Suppressor macrophage (primary cell): ENCODE data around the gene VENTX.

ENCODE experiments used
- DNase-seq, 4 experiments: peaks; one replicate each; pipeline ENCODE4 v3.0.0-alpha.2; 2020 to 2022

Gene VENTX

DNA sequence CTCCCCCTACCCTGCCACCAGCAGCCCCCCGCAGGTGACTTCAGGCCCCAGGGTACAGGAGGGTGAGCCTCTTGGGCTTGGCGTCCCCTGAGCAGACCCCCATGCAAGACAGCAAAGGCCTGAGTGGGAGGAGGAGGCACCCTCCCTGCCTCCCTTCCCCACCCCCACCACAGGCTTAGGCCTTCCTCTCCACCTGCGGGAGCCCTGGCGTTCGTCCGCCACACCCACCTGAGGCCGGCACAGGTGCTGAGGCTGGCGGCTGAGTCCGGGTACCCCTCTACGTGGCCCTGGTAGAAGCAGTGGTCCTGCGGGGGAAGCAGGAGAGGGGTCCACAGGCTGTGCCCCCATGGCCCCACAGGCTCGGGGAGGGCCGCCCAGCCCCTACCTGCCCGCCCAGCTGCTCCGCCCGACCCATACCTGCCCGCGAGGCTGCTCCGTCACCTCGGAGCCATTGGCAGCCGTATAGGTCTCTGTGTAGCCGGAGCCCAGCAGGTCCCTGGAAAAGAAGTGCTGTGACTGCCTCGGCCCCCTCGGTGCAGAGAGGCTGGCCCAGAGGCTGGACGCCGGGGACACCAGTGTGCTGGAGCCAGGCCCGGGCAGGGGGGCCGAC lies 36.0 kb downstream of the VENTX start:
- no peak for DNase-seq

DNA sequence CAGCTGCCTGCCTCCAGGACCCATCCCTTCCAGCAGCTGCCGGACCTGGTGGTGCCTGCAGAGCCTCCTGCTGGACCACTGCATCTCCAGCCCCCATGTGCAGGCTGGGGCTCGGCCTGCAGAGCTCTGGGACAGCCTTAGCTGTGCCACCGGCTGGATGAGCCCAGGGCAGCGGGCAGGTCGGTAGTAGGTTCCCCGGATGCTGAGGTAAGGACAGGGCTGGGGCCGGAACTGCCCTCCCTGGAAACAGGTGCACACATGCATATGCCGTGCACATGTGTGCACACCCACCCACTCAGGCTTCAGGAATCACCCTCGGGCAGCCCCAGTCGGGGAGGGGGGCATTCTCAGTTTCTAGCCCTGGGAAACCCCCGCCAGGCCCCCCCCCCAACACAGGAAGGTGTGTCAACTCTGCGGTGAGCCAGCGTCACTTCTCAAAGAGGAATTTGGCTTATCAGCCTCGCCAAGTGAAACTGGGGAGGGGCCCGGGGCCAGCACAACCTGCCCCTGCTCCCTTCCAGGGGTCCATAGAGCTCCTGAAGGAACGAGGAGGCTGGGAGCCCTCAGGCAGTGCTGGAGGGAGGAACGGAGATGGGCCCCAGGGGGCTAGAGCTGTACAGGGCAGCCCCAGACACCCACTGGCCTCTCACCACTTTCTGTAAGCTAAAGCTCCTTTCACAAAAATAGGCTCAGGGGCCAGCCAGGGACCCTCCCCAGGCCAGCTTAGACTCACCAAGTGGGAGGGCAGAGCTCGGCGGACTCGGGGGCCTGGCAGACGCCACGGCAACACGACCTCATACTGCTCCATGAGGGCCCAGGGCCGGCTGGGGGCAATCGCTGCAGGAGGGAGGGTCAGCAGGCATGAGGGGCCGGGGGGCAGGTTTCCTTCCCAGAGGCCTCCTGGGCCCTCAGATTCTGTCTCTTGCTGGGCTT lies 37.4 kb downstream of the VENTX start:
- DNase-seq = peak; percentile 28 to 49 (median 40)

DNA sequence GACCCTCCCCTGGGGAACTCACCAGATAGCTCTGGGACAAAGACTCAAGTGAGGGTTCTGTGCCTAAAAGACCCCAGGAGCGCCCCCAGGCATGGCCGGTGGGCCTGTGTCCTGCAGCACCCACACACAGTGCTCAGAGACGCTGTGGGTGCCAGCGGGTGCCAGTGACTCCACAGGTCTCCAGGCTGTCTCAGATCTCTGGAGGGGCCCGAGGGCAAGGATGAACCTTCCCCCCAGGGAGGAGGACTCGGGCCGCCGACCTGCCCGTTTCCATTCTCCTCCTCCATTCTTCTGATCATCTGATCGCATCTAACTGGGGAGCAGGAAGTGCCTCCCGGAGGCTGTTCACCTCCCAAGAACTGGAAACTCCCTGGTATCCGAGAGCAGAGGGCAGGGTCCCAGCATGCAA lies 38.0 kb downstream of the VENTX start:
- peak; percentile 37 to 70 (median 58) for DNase-seq

DNA sequence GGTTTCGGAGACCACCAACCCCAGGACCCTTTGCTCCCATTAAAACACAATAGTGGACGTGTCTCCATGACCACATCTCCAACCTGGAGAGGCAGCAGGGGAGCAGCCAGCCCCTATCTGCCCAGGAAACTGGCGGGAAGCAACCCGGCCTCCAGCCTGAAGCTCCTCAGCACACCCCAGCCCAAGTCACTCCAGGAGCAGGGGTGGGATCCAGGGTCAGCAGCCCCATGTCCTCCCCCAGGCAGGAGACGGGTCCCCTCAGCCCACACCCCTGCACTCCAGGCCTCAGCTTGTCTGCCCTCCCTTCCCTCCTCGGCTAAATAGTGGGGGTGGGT lies 38.4 kb downstream of the VENTX start:
- no peak for DNase-seq

DNA sequence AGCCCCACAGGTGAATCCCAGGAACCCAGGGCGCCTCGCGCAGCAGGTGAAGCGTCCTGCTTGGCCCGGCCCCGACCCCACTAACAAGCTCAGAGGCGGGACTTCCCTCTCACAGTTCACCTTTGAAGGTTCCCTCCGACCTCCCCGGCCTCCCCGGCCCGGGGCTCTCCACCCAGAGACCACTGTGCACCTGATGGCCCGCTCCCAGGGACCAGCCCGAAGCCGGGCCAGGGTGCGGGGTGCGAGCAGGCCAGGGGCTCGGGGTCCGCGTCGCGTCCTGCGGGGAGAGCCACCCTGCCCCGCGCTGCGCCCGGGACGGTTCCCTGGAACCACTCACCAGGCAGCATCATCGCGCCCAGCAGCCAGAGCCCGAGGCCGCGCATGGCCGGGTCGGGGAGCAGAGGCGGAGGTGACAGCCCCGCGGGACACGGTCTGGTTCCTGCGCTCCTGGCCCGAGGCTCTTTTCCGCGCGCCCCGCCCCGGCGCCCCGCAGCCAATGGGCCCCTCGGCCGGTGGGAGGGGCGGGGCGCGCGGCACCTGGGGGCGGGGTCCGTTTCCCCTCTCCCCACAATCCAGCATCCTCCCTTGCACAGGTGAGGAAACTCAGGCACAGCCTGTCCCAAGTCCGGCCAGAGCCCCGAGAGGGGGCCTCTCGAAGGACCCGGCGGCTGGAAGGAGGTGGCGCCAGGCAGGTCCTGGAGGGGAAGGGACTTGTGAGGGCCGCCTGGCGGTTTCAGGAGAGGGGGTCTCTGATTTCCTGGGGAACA lies 39.0 kb downstream of the VENTX start, which contains the start of gene ADAM8:
ADAM8 (minus strand) TSS at position 434 of the 767 bp plus-strand sequence; CDS start at position 383, 51 bp downstream.
- peak; percentile 50 to 81 (median 55) for DNase-seq

DNA sequence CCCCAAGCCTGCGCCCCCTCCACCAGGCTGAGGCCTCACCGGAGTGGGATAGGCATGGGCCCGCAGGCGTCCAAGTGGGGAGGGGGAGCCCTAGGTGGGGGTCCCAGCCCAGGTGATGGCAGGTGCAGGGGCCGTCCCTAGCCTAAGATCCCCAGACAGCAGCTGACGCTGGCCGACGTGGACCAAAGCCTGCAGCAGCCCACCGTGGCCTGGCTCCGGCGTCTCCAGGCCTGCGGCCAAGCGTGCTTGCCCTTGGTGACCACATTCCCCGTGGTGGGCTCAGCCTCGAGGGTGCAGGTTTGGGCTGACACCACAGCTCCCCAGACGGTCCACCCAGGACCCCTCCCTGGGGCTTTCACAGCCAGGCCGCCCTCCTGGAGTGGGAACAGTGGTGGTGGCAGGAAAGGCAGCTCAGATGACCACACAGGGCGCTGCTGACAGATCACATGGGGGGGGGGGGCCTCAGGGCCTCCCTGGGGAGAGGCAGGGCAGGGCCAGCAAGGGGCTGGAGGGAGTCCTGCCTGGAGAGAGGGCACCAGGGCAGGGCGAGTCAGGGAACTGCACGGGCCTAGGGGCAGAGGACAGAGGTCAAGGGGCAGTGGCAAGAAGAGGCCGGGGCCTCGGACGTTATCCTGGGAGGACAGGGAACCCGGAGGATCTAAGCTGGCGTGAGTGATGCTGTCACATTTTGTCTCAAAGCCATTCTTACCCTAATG lies 39.8 kb downstream of the VENTX start:
- DNase-seq = no peak

DNA sequence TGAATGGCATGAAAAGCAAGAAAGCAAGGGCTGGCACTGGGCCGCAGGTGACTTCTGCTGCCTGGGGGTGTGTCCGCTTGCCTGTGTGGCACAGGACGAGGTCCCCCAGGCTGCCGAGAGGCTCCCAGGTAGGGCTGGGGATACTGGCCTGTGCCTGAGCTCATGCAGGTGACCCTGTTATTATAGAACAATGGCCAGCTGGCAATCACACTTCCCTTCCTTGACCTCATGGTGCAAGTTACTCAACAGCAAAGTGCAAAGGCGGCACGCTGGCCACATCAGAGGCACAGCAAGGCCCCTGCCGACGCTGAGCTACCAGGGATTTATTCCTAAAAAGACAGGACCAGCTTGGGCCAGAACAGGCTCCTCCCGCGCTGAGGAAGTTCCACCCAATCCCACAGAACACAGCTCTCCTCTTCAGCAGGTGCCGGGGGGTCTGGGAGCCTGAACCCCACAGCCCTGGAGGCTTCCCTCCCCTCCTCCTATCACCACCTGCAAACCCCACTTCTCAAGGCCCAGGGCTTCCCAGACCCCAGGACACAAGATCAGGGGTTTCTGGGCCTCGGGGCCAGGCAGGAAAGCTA lies 40.4 kb downstream of the VENTX start:
- DNase-seq = peak; percentile 71 to 85 (median 76)

DNA sequence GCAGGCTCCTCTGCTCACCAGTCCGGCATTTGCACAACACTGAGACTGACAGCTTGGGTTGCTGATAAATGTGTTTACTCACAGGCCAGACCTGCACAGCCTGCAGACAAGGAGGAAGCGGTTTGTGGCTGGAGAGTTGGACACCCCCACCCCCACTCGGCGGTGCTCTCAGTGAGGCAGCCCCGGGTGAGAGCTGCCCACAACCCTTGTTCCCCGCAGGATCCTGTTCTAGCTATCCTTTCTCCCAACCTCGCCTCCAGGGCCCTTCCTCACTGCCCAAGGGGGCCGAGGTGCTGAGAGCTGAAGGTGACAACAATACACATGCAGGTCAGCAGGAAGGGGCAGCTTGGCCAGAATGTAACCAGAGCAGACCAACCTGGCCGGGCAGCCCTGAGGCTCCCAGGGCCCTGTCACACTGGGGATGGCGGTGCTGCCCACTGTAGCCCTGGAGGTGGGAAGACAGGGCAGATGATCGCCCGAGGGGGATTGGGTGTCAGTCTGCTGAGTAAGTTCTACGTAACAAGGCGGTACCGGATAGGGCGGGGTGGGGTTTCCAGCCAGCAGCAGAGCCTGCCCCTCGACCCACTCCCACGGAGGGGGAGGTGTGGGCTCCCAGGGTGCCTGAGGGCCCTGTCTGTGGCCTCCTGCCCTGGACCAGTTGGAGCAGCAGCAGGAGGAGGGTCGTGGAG lies 41.1 kb downstream of the VENTX start:
- peak; percentile 83 to 91 (median 88) for DNase-seq

DNA sequence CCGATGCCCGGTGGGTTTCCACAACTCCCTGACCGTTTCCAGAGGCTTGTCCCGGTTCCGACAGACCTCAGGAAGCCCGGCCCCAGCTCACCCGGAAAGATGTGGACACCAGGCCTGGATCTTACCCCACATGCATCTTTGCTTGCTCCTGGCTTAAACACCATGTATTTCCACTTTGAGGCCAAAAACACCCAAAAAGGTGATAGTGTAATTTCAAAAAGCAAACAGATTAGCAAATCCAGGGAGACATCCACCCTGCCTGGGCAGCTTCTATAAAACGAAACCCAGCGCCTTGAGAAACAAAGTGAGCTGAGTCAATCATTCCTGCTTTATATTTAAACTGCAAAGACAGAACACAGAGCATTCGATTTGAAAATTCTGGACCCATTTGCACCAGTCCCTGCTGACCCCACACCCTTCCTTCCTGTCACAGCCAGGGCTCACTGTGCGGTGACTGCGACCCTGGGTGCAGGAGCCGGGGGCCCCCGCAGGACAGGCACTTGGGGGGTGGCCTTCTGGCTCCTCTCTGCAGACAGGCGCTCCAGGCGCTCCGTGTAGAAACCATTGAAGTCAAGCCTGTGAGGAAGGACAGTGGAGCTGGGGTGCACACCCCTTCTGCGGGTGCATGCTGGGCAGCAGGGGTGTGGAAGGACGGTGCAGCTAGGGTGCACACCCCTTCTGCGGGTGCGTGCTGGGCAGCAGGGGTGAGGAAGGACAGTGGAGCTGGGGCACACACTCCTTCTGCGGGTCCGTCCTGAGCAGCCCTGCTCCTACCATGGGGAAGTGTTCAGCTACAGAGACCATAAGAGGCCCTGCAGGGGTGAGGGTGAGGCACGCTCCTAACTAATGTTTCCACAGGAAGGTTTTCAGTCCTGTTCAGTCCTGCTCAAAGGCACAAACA lies 41.9 kb downstream of the VENTX start:
- DNase-seq = peak; percentile 55 to 78 (median 74)

DNA sequence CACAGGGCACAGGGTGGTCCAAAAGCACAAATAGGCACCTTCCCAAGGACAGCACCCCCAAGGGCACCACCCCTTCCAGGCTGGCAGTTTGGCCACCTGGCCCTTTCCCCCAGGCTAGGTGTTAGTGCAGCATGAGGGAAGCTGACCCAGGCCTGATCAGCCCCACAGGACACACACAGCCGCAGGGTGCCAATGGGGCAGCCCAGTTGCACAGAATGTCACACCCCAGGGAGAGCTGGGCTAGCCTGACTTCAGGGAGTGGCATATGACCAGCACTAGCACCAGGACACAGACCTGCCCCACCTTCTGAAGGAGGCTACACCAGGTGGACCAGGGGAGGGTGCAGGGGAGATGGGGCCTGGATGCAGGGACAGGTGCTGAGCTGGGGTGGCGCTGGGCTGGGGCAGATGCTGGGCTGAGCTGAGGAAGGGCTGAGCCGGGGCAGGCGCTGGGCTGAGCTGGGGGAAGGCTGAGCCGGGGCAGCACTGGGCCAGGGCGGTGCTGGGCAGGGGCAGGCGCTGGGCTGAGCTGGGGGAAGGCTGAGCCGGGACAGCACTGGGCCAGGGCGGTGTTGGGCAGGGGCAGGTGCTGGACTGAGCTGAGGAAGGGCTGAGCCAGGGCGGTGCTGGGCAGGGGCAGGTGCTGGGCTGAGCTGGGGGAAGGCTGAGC lies 42.9 kb downstream of the VENTX start:
- DNase-seq = no peak

DNA sequence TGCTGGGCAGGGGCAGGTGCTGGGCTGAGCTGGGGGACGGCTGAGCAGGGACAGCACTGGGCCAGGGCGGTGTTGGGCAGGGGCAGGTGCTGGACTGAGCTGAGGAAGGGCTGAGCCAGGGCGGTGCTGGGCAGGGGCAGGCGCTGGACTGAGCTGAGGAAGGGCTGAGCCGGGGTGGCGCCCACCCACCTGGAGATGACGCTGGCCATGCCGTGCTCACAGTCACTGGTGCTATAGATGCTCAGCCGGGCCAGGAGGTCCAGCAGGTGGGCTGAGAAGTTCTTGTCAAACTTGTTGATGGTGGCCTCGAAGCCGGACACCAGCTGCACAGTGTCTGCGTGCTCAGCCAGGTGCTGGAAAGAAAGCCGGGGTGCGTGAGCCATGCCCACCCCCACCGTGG lies 43.4 kb downstream of the VENTX start:
- no peak for DNase-seq

DNA sequence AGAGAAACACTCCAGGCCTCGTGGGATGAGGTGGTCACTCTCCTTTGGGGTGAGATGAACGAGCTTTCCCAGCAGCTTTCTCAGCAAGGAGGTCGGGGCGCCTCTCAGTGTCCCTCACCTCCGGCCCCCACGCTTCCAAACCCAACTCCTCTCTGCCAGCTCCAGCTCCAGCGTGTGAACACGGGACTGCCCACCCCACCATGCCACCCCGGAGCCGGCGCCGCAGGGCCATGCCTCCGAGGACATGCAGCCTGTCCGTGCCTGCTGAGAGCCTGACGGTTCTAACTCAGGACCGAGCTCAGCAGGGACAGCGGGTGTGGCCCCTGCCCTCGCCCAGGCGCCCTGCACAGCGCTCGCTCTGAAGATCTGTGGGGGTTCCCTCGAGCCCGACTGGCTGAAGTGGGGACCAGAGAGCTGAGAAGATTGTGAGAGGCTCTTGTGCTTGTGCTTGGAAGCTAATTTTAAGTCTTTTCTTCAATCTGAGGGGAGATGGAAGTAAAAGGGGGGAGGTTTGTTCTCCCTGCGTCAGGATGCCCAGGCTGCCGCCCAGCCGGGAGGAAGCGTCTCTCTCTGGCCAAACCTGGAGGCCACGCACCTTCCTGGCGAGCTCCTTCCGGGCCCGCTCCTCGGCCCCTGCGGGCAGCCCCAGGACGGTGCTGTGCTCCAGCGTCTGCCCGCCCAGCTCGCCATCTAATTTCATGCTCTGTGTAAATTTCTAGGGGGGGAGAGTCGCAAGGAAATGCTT lies 44.1 kb downstream of the VENTX start:
- no peak for DNase-seq

DNA sequence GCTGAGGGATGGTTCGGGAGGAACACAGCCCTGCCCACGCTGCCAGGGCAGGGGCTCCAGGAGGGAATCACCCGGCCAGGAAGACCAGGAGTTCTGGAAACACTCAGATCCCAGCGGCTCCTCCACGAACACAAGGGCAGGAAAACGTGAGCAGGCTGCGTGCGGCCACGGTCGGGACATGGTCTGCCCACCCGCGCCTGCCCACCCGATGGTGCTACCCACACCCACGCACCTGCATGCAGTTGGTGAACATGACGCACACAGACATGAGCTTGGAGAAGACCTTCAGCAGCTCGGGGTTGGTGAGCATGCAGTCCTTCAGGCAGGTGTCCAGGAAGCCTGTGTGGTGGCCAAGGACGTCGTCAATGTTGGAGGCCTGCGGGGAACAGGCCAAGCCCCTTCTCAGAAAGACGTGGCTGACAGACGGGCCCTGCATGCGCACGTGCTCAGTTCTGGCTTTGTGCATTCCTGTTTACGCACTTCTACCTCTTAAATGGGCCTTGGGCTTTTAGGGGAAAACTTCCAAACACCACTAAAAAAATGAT lies 45.3 kb downstream of the VENTX start:
- no peak for DNase-seq

DNA sequence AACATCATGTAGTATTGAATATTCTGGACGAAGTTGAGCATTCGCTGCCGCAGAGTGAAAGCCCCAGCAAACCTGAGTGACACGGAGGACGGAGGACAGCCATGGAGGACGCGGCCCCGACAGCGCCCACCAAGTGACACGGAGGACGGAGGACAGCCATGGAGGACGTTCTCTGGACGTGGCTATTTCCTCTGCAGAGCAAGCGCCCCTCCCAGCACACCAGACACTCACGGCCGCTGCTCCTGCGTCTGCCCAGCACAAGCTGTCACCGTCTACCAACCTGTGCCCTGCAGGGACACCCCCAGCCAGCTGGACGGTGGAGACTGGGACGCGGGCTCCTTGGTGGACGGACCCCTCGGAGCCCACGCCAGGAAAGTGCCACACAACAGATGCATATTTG lies 46.3 kb downstream of the VENTX start:
- no peak for DNase-seq

DNA sequence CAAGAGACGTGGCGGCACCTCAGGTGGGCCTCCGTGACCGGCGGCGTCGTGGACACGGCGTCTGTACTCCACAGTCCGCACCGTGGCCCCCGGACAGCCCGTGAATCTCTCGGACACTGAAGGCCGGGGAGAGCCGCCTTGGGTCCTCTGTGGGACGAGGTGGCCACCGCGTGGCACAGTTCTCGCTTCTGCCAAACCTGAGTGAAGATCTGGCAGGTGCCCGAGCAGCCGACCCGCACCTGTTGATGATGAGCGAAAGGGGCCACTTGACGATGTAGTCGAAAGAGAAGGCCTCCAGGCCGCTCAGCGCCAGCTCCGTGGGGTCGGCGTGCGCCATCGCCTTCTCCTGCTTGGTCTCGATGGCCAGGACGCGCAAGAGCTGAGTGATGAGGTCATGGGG lies 47.6 kb downstream of the VENTX start:
- no peak for DNase-seq

DNA sequence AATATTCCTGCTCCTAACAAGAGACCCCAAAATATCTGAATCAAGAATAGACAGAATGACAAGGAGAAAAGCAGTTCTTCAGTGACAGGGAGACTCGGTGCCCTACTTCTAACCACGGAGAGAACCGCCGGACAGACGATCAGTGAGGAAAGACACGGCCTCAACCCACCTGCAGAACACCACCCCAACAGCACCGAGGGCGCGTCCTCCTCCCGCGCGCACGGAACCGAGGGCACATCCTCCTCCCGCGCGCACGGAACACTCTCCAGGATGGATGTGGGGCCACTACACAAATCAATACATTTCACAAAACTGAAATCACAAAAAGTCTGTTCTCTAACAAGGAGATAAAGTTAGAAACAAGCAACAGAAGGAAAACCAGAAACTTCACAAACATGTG lies 48.7 kb downstream of the VENTX start:
- no peak for DNase-seq

DNA sequence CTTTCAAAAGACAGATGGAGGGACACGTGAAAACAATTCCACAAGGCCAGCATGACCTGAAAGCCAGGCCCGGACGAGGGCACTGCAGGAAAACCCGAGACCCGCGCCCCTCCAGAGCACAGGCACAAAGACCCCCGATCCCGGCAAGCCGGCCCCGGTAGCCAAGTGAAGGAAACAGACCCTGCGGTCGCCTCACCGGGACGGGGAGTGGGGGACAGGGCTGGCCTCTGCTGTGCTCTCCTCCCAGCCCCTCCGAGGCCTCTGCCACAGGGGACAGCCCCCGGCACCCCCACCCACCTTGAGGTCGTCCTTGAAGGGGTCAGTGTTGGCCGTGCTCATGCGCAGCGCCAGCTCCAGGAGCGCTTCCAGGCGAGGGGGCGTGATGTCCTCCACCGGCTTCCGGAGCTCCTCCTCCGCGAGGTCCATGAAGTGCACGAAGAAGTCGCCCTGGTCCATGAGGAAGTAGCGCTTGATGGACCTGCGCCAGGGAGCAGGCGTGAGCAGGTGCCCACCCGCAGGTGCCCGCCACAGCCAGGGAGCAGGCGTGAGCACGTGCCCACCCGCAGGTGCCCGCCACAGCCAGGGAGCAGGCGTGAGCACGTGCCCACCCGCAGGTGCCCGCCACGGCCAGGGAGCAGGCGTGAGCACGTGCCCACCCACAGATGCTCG lies 50.3 kb downstream of the VENTX start:
- DNase-seq = no peak

DNA sequence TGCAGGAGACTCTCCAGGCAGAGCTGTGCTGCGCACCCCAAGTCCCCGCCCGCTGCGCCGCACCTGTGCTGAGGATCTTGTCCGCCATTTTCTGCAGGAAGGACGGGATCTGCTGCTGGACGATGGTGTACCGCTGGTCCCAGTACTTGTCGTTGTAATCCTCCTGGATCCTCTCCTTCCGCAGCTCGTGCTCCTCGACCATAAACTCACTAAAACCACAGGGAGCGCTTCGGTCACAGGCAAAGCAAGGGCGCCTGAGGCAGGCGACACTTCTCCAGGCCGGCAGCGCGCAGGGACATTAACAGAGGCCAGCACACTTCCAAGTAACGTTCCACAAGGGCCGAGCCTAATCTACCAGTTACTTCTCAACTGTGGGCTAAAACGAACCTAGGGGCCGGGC lies 52.1 kb downstream of the VENTX start:
- DNase-seq = no peak
